HG03571 (cell line): ENCODE measurements around the gene GOLGA3.

Source experiments
- ATAC-seq: cut with Tn5 transposase; IDR thresholded peaks from one replicate; pipeline ENCODE4 v1.9.1; 2021; ENCODE audit not compliant: unreplicated experiment

The GOLGA3 gene

GRCh38 chr12:132724506-132725241, 104.0 kb downstream of the GOLGA3 start:
- no peak for ATAC-seq

GRCh38 chr12:132723764-132724140, 104.9 kb downstream of the GOLGA3 start:
- no peak for ATAC-seq

GRCh38 chr12:132723015-132723763, 105.5 kb downstream of the GOLGA3 start:
- no peak for ATAC-seq

GRCh38 chr12:132720606-132721345, 107.9 kb downstream of the GOLGA3 start:
- ATAC-seq, result no peak

GRCh38 chr12:132719954-132720324, 108.7 kb downstream of the GOLGA3 start:
- ATAC-seq, result no peak

- no peak for ATAC-seq
Measured at GRCh38 chr12:132719141-132719953, 109.3 kb downstream of the GOLGA3 start.
